ENCODE data around the gene NDUFV1.
"Not testable (repeated sequence)": the region's sequence is repeated elsewhere in the genome, so short reads cannot be mapped to it uniquely, and the experiment has no call there.

Gene NDUFV1

GRCh38 chr11:67611704-67612587, 5.2 kb downstream of the NDUFV1 start:
- DNase-seq: no peak

DNA sequence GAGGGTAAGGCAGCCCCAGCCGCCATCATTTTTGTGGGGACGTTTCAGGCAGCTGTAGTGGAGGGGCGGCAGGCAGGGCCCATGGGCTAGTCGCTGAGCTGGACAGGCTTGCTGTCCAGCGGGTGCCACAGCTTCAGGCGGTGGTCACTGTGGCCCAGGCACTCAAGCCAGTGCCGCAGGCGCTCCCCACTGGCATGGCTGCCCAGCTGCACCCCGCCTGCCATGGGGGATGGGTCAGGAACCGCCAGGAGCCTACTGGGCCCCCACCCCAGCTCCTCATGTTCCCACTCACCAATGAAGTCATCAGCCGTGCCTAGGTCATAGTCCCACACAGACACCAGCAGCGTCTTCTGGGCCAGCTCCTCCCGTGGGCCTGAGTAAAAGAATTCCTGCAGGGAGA, 6.0 kb downstream of the NDUFV1 start:
- DNase-seq: no peak

DNA sequence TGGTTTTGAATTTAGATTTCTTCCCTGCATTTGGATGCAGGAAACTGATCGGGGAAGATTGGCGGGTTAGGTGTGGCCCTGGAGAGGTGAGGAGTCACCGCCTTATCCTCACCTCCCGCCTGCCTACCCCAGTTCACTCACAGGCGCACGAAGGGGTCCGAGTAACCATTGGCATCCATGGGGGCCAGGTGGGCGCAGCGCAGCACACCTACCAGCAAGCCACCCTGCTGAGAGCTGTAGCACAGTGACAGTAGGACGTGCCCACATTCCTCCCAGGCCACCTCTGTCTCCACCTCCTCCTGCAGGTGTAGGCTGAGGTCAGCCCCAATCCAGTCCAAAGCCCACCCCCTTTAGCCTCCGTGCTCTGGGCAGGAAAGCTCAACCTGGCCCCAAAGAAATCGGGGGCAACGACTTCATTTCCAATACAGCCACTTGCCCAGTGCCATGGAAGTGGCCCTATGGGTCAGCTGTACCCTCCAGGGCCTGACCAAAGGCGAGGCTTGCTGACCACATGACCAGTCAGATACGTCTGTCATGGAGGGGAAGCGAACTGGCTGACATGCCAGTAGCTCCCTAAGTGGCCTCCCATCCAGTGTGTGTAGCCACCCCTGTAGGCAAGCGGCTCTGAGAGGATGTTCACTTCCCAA, 6.7 kb downstream of the NDUFV1 start:
- no peak for DNase-seq

DNA sequence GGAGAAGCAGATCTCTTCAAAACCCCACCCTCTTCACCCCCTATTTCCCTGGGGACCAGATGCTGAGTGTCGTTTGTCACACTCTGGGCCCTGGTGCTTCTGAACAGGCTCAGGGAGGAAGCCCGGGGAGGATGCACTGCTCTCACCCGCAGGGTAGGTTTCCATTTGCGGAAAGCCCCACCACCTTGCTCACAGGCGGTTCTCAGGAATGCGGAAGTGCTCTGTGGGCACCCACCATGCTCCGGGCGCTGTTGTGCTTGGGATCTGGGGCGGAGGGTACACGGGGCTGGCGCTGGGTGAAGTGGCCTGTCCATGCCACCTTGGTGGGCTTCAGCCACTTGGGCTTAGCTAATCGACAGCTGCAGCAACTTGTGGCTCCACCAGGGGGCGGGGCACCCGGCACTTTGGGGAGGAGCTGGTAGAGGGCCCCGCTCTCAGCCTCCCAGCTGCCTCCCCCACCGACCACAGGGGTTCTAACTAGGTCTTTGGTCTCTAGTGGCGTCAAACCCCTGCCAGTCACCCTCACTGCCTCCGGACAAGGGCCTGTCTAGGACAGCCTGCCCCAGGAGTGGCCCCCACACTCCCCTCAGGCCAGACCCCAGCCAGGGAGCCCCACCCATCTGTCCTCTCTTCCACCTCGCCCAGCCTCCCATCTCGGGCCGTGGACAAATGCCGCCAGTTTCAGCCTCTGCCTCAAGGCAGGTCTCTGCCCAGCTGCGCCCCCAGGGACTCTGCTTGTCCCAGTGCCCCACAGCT, 7.4 kb downstream of the NDUFV1 start:
- DNase-seq: peak; percentile 68

DNA sequence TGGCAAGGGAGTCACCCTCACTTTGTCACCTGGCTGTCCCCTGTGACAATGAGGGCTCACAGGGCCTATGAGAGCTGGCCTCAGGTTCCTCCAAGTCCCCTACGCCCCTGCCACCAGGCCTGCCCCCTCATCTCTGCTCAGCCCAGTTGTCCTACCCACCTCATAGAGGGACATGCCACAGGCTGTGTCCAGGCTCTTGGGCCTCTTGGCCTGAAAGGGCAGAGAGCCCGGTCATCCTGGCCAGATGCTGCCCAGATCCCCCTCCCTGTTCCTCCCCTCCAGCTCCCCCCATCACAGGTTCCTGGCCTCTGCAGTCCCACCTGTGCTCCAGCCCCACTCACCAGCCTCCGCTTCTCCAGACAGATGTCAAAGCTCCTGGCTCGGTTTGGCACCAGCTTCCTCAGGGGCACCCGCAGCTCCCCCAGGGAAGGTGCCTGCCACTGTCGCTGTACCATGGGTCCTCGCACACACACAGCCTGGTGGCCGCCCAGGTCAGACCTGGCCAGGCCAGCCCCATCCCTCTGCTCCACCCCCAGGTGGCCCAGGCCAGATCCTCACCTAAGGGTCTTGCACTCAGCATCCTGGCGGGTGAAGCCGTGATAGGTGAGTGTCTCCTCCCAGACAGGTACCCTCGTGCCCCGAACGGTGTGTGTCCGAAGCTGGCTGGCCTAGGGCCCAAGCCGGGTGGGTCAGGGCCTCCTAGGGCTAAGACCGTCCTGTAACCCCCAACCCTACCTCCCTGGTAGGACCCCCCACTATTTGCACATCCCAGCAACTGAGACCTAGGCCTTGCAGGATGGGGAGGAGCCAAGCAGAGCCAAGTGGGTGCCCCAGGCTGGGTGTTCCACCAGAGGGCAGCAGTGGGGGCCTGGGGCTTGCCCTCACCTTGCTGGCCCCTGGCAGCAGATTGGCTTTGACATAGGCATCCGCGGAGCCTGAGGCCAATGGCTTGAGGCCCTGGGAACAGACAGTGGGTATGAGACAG, 8.3 kb downstream of the NDUFV1 start:
- peak; percentile 72 to 73 for DNase-seq

- no peak for DNase-seq
Observed at GRCh38 chr11:67615728-67616430, 9.1 kb downstream of the NDUFV1 start.

- DNase-seq: no peak
Observed at GRCh38 chr11:67616431-67617242, 9.9 kb downstream of the NDUFV1 start.

- no peak for DNase-seq
Observed at GRCh38 chr11:67617243-67617953, 10.7 kb downstream of the NDUFV1 start.

DNA sequence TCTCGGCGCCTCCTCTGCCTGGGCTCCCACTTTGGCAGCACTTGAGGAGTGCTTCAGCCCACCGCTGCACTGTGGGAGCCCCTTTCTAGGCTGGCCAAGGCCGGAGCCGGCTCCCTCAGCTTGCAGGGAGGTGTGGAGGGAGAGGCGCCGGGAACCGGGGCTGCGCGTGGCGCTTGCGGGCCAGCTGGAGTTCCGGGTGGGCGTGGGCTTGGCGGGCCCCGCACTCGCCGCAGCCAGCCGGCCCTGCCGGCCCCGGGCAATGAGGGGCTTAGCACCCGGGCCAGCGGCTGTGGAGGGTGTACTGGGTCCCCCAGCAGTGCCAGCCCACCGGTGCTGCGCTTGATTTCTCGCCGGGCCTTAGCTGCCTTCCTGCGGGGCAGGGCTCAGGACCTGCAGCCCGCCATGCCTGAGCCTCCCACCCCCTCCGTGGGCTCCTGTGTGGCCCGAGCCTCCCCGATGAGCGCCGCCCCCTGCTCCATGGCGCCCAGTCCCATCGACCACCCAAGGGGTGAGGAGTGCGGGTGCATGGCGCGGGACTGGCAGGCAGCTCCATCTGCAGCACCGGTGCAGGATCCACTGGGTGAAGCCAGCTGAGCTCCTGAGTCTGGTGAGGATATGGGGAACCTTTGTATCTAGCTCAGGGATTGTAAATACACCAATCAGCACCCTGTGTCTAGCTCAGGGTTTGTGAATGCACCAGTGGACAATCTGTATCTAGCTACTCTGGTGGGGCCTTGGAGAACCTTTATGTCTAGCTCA, 12.3 kb downstream of the NDUFV1 start:
- not testable (repeated sequence) for DNase-seq

DNA sequence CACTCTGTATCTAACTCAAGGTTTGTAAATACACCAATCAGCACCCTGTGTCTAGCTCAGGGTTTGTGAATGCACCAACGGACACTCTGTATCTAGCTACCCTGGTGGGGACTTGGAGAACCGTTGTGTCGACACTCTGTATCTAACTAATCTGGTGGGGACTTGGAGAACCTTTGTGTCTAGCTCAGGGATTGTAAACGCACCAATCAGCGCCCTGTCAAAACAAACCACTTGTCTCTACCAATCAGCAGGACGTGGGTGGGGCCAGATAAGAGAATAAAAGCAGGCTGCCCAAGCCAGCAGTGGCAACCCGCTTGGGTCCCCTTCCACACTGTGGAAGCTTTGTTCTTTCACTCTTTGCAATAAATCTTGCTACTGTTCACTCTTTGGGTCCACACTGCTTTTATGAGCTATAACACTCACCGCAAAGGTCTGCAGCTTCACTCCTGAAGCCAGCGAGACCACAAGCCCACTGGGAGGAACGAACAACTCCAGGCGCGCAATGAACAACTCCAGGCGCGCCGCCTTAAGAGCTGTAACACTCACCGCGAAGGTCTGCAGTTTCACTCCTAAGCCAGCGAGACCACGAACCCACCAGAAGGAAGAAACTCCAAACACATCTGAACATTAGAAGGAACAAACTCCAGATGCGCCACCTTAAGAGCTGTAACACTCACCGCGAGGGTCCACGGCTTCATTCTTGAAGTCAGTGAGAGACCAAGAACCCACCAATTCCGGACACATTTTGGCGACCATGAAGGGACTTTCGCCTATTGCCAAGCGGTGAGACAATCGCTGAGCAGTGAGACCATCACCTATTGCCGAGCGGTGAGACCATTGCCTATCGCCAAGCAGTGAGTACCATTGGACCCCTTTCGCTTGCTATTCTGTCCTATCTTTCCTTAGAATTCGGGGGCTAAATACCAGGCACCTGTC, 13.2 kb downstream of the NDUFV1 start:
- DNase-seq: not testable (repeated sequence)

DNA sequence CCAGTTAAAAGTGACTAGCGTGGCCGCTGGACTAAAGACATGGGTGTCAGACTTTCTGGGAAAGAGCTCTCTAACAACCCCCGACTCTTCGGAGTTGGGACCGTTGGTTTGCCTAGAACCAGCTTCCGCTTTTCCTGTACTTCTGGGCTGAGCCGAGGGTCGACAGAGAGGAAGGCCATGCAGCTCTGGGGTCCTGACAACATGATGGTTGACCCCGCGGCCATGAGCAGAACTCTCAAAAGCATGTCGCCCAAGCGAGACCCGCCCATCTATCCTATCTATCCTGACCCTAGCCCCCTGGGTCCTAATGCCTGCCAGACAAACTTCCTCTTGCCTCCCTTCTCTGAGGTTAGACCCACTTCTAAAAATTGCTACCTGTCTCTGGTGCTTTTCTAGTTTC, 13.9 kb downstream of the NDUFV1 start:
- not testable (repeated sequence) for DNase-seq

GRCh38 chr11:67621928-67622327, 15.2 kb downstream of the NDUFV1 start:
- not testable (repeated sequence) for DNase-seq

DNA sequence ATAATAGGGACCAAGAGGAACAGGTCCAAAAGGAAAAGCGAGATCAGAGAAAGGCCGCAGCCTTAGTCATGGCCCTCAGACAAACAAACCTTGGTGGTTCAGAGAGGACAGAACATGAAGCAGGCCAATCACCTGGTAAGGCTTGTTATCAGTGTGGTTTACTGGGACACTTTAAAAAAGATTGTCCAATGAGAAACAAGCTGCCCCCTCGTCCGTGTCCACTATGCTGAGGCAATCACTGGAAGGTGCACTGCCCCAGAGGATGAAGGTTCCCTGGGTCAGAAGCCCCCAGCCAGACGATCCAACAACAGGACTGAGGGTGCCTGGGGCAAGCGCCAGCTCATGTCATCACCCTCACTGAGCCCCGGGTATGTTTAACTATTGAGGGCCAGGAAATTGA, 16.2 kb downstream of the NDUFV1 start:
- not testable (repeated sequence) for DNase-seq

DNA sequence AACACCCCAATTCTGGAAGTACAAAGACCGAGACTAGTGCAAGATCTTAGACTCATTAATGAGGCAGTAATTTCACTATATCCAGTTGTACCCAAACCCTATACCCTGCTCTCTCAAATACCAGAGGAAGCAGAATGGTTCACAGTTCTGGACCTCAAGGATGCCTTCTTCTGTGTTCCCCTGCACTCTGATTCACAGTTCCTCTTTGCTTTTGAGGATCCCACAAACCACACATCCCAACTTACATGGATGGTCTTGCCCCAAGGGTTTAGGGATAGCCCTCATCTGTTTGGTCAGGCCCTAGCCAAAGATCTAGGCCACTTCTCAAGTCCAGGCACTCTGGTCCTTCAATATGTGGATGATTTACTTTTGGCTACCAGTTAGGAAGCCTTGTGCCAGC, 17.1 kb downstream of the NDUFV1 start:
- not testable (repeated sequence) for DNase-seq

- DNase-seq: not testable (repeated sequence)
Observed at GRCh38 chr11:67626131-67626833, 19.5 kb downstream of the NDUFV1 start.

DNA sequence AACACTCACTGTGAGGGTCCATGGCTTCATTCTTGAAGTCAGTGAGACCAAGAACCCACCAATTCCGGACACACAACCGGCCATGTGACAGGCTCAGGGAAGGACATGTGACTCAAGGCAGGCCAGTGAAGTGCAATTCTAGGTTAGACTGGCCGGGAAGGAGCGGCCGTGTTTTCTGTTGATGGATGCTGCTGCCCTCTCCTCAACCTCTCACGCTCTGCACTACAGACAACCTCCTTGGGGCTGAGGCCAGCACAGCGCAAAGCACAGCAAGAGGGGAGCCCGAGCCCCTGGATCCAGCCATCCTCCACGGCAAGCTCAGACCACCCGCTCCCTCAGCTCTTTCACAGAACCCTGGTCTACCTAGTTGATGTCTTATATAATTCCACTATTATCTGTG, 20.2 kb downstream of the NDUFV1 start:
- no peak for DNase-seq

GRCh38 chr11:67627441-67627811, 20.7 kb downstream of the NDUFV1 start:
- DNase-seq: no peak

All from stimulated activated CD4-positive, alpha-beta T cell treated with anti-CD3 and anti-CD28 coated beads, Interleukin-2, amount 100 ng/mL, for 48 hours (primary cell).